Measurements from ENCODE around the gene DIO1. TPM values are rescaled to one million over a fixed set of nuclear protein-coding genes. Genes with fewer than 3 reads are reported as not detected.

Gene DIO1
- total and polyA plus RNA-seq, 8 donors = not detected

DNA sequence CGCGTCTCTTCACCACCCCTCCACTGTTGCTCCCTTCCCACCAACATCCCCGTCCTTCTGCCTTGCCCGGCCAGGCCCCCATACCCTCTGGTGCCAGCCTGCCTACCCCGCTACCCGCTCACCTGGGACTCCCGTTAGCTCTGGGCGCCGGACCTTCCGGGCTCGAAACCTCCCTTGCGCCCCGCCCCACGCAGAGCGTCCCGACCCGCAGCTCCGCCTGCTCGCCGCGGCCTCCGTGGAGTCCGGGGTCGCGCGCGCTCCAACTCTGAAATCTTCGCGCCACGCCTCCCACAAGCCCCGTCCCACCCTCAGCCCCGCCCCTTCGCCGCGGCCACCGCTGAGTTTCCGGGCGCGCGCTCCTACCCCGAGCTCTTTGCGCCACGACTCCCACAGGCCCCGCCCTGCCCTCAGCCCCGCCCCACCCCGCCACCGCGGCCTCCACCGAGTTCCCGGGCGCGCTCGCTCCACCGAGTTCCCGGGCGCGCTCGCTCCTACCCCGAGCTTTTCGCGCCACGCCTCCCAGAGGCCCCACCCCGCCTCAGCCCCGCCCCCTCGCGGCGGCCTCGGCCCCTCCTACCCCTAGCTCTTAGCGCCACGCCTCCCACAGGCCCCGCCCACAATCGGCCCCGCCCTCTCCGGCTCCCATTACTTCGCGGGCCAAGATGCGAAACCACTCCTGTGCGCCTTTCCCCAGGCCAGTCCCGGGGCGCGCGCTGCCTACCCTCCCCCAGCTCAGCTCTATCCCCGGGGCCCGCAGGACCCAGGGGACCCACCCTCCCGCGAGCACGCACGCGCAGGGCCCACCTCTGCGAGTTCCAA, 51.7 kb downstream of the DIO1 start, which contains the start of gene IFT25:
IFT25 (minus strand) TSS at position 267 of the 819 bp plus-strand sequence. CDS start 5,617 bp downstream, outside the sequence.
- Histone ChIP-seq H3K4me1 (peaks cover 19 to 79% (median 58%) of the 10 kb centered on the region in 4 donors), H3K36me3 (peaks cover 0 to 5% (median 0%) of the 10 kb centered on the region in 4 donors)

DNA sequence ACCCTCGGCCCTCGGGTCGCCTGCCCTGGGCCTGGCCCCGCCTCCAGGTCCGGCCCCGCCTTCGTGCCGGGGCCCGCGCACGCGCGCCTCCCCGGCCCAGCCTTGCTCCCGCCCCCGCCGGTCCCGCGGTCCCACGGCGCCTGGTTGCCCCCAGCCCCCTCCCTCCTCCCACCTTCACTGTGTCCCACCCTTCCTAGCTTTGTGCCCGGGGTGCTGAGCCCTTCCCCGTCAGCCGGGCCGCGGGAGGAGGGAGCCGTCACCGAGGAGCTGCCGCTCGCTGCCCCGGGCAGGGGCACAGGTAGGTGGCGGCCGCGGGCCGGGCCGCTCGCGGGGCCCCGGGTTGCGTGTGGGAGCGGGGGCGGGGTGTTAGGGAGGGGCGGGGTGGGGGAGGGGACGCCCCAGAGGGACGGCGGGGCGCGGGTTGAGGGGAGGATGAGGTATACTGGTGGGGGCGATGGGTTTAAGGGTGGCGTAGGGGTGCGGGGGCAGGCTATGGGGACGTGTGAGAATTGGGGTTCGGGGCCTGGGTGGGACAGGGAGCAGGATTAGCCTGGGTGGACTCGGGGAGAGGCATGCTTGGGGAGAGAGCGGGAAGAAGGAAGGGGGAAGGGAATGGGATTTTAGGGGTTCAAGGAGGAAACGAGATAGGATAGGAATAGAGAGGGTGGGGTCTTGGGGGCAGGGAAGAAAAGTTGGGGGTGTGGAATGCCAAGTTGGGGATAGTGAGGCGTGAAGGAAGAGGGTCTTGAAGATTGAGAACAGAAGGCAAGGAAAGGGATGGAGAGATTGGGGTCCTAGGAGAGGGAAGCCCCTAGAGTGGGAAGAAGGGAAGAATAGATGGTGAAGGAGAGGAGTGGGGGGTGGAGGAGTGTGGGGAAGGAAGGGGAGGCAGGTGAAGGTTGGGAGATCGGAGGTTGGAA, 52.5 kb downstream of the DIO1 start, which contains the start of gene LRRC42:
LRRC42 (plus strand) TSS at position 99 of the 920 bp plus-strand sequence. CDS start 5,650 bp downstream, outside the sequence.
- peak within 1 kb of the TSS; percentile 77 to 92 (median 84) for H3K4me3 ChIP-seq
- H3K36me3 ChIP-seq = peaks cover 0 to 6% (median under 1%) of the 10 kb centered on the region in 4 donors
- no peak for DNase-seq
- H3K4me1 ChIP-seq = peaks cover 19 to 83% (median 62%) of the 10 kb centered on the region in 4 donors
- peak within 1 kb of the TSS; percentile 90 to 99 (median 92) for H3K27ac ChIP-seq
- H3K27me3 ChIP-seq = no peaks in the 10 kb centered on the region
- intact Hi-C loops (cut with DNase I; ENCODE audit: low total_unique reads) = loop anchor here (5.0 kb wide), 2 partner anchors 54 to 69 kb away; partner anchors contain the start of gene DIO1
- H3K9me3 ChIP-seq = no peaks in the 10 kb centered on the region
- 1 to 3% (median 2%) methylated on average over 39 to 58 of the region's 58 CpGs for WGBS, 5 donors
- TF ChIP-seq, protein P1, sequence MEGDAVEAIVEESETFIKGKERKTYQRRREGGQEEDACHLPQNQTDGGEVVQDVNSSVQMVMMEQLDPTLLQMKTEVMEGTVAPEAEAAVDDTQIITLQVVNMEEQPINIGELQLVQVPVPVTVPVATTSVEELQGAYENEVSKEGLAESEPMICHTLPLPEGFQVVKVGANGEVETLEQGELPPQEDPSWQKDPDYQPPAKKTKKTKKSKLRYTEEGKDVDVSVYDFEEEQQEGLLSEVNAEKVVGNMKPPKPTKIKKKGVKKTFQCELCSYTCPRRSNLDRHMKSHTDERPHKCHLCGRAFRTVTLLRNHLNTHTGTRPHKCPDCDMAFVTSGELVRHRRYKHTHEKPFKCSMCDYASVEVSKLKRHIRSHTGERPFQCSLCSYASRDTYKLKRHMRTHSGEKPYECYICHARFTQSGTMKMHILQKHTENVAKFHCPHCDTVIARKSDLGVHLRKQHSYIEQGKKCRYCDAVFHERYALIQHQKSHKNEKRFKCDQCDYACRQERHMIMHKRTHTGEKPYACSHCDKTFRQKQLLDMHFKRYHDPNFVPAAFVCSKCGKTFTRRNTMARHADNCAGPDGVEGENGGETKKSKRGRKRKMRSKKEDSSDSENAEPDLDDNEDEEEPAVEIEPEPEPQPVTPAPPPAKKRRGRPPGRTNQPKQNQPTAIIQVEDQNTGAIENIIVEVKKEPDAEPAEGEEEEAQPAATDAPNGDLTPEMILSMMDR (IDR thresholded peaks at IDR 0.05) = peak in 1 of 7 experiments; percentile 29
- TF ChIP-seq EP300 (IDR thresholded peaks at IDR 0.05) = no peak

More for the DNA sequence above, 51.7 kb downstream of the DIO1 start, which contains the start of gene IFT25:
- no peaks in the 10 kb centered on the region for H3K27me3 ChIP-seq
- DNase-seq = peak; percentile 99
- peak within 1 kb of the TSS; percentile 77 to 92 (median 84) for H3K4me3 ChIP-seq
- H3K27ac ChIP-seq = peak within 1 kb of the TSS; percentile 90 to 99 (median 92)
- TF ChIP-seq EP300 (IDR thresholded peaks at IDR 0.05) (no peak), POLR2AphosphoS5 (IDR thresholded peaks at IDR 0.05) (peak; percentile 57 to 86 (median 76)), POLR2A (IDR thresholded peaks at IDR 0.05) (peak in 1 of 4 donors; percentile 22)
- TF ChIP-seq, protein P1 (IDR thresholded peaks at IDR 0.05) = peak in 1 of 7 experiments; percentile 7
- intact Hi-C loops (cut with DNase I; ENCODE audit: low total_unique reads) = loop anchor here (5.0 kb wide), 2 partner anchors 53 to 68 kb away; partner anchors contain the start of gene DIO1
- 0 to 1% (median 1%) methylated on average over 33 to 90 of the region's 90 CpGs for WGBS, 5 donors
- H3K9me3 ChIP-seq = no peaks in the 10 kb centered on the region

DNA sequence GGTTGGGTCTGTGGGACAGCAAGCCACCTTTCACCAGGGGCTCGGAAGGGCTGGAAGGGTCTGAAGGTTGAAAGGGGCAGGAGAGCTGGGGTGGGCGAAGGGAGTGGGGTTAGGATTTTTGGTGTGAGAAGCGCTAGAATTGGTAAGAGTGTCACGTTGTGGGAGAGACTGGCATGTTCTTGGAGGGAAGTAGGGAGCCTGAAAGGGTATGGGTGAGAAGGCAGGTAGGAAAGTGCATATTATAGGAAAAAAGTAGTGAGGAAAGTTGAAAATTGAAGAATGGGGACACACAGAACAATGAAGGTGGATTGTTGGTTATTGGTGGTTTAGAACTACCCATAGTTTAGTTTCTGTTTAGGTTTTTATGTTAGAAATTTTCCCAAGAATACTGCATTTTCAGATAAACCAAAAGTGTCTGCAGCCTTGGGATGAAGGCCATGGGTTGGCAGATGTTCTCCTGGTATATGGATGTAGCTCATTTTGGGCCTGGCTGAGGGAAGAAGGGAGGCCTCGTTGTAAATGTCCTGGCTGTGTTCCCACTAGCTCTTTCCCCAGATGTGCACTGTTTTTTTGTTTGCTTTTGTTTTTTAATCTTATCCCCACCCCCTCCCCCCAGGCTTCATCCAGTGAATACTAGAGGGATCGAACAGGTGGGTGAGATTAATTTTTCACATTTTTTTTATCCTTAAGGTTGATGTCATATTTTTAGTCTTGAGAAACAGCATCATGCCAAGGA, 53.4 kb downstream of the DIO1 start:
- Histone ChIP-seq H3K4me1 (peaks cover 19 to 75% (median 62%) of the 10 kb centered on the region in 4 donors), H3K4me3 (peak overlapping the region; percentile 77 to 92 (median 84)), H3K27me3 (no peaks in the 10 kb centered on the region), H3K36me3 (peaks cover 6 to 14% (median 9%) of the 10 kb centered on the region in 4 donors), H3K27ac (peak overlapping the region in 4 of 5 donors; percentile 90 to 95 (median 92)), H3K9me3 (no peaks in the 10 kb centered on the region)
- TF ChIP-seq, protein P1 (IDR thresholded peaks at IDR 0.05) = no peak
- TF ChIP-seq EP300 (IDR thresholded peaks at IDR 0.05) (no peak), POLR2AphosphoS5 (IDR thresholded peaks at IDR 0.05) (no peak), POLR2A (IDR thresholded peaks at IDR 0.05) (no peak)
- intact Hi-C loops (cut with DNase I; ENCODE audit: low total_unique reads) = loop anchor here (5.0 kb wide), 2 partner anchors 55 to 70 kb away; partner anchors contain the start of gene DIO1
- 44 to 59% (median 48%) methylated on average over 6 of the region's 6 CpGs for WGBS, 5 donors
- peak in 1 of 2 donors; percentile 28 for DNase-seq

All from stomach (tissue), 9 donors.